Measurements from ENCODE around the gene POU2F2. TPM values are rescaled to one million over a fixed set of nuclear protein-coding genes. Genes with fewer than 3 reads are reported as not detected.

POU2F2 gene
- total RNA-seq, 4 donors from 2014 or later = 0.55 to 244 (median 0.71) TPM

DNA sequence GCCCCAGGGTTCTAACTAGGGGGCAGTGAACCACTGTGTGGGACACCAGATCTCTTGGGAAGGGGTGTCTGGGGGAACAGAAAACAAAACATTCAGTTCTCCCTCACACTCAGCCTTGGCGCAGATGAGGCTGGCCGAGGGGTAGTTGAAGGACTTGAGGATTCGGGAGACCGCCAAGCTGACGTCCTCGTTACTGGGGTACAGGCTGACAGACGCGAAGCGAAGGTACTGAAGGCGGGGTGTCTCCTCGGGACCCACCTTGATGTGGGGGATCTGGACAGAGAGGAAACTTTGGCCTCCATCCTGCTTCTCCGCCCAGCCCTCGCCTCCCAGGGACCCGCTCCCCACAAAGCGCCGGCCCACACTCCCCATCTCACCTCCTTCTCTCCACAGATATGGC is 69.9 kb downstream of the POU2F2 start:
- H3K27ac ChIP-seq = no peak overlapping the region
- TF ChIP-seq EP300 (IDR thresholded peaks at IDR 0.05) (no peak), POLR2A (IDR thresholded peaks at IDR 0.05) (no peak), POLR2AphosphoS5 (IDR thresholded peaks at IDR 0.05) (no peak)
- TF ChIP-seq, protein P1, sequence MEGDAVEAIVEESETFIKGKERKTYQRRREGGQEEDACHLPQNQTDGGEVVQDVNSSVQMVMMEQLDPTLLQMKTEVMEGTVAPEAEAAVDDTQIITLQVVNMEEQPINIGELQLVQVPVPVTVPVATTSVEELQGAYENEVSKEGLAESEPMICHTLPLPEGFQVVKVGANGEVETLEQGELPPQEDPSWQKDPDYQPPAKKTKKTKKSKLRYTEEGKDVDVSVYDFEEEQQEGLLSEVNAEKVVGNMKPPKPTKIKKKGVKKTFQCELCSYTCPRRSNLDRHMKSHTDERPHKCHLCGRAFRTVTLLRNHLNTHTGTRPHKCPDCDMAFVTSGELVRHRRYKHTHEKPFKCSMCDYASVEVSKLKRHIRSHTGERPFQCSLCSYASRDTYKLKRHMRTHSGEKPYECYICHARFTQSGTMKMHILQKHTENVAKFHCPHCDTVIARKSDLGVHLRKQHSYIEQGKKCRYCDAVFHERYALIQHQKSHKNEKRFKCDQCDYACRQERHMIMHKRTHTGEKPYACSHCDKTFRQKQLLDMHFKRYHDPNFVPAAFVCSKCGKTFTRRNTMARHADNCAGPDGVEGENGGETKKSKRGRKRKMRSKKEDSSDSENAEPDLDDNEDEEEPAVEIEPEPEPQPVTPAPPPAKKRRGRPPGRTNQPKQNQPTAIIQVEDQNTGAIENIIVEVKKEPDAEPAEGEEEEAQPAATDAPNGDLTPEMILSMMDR (IDR thresholded peaks at IDR 0.05) = no peak
- H3K4me1 ChIP-seq = peaks cover 4% of the 10 kb centered on the region
- no peak overlapping the region for H3K4me3 ChIP-seq
- 98% methylated on average over 16 of the region's 16 CpGs for WGBS
- H3K9me3 ChIP-seq = no peaks in the 10 kb centered on the region
- DNase-seq (ENCODE audit: low spot score in 2 of 2) = no peak
- no peaks in the 10 kb centered on the region for H3K36me3 ChIP-seq
- peaks cover 22% of the 10 kb centered on the region for H3K27me3 ChIP-seq

DNA sequence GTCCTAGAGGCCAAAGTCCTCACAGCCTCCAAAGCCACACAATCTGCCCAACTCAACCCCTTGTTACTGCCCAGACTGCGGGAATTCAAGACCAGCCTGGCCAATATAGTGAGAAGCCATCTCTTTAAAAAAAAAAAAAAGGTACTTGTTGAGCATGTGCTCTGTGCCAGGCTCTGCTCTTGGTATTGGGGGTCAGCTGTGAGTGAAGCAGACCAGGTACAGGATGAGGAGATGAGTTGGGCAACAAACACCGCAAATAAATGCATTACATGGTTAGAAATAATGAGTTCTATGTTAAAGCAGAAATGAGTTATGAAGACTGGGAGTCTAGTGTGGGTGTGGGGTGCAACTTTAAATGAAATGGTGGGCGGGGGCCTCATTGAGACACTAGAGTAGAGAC is 72.1 kb downstream of the POU2F2 start:
- DNase-seq (ENCODE audit: low spot score in 2 of 2) = no peak
- TF ChIP-seq POLR2AphosphoS5 (IDR thresholded peaks at IDR 0.05) (no peak), POLR2A (IDR thresholded peaks at IDR 0.05) (no peak), EP300 (IDR thresholded peaks at IDR 0.05) (no peak)
- TF ChIP-seq, protein P1 (IDR thresholded peaks at IDR 0.05) = no peak
- no peaks in the 10 kb centered on the region for H3K36me3 ChIP-seq

DNA sequence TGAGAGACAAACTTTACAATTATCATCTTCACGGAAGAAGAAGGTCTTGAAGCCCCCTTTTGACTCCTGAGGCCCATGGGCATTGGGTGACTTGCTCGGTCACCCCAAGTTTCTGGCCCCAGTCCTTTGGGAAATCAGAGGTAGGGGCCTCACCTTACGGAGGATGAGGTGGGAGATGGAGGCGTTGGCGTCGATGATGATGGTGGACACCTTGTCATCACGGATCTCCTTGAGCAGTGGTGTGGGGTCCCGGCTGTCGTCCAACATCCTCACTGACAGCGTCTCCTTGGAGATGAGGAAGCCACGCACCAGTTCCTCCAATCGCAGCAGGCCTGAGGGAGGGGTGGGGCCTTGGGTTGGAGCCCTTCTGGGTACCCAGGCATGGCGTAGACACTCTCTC is 73.0 kb downstream of the POU2F2 start:
- no peak for TF ChIP-seq POLR2AphosphoS5 (IDR thresholded peaks at IDR 0.05)
- no peak for TF ChIP-seq POLR2A (IDR thresholded peaks at IDR 0.05)
- TF ChIP-seq, protein P1 (IDR thresholded peaks at IDR 0.05) = no peak
- no peak for TF ChIP-seq EP300 (IDR thresholded peaks at IDR 0.05)
- Histone ChIP-seq H3K9me3 (no peaks in the 10 kb centered on the region), H3K4me3 (no peak overlapping the region), H3K27me3 (peaks cover 1% of the 10 kb centered on the region), H3K36me3 (no peaks in the 10 kb centered on the region), H3K27ac (no peak overlapping the region), H3K4me1 (peaks cover 5% of the 10 kb centered on the region)
- WGBS = 93% methylated on average over 11 of the region's 13 CpGs
- no peak for DNase-seq (ENCODE audit: low spot score in 2 of 2)

More for the DNA sequence above, 72.1 kb downstream of the POU2F2 start:
- H3K27ac ChIP-seq = no peak overlapping the region
- H3K9me3 ChIP-seq = no peaks in the 10 kb centered on the region
- H3K4me3 ChIP-seq = no peak overlapping the region
- H3K27me3 ChIP-seq = peaks cover 3% of the 10 kb centered on the region
- peaks cover 5% of the 10 kb centered on the region for H3K4me1 ChIP-seq
- WGBS = 95% methylated on average over 3 of the region's 3 CpGs

GRCh38 chr19:42057846-42058245 is 74.4 kb downstream of the POU2F2 start:
- Histone ChIP-seq H3K36me3 (no peaks in the 10 kb centered on the region), H3K9me3 (no peaks in the 10 kb centered on the region), H3K4me1 (peaks cover 12% of the 10 kb centered on the region), H3K4me3 (no peak overlapping the region), H3K27me3 (peaks cover 4% of the 10 kb centered on the region), H3K27ac (no peak overlapping the region)
- WGBS = 28% methylated on average over 7 of the region's 7 CpGs
- DNase-seq (ENCODE audit: low spot score in 2 of 2) = no peak
- TF ChIP-seq POLR2AphosphoS5 (IDR thresholded peaks at IDR 0.05) = no peak
- TF ChIP-seq, protein P1 (IDR thresholded peaks at IDR 0.05) = no peak
- TF ChIP-seq POLR2A (IDR thresholded peaks at IDR 0.05) = no peak
- no peak for TF ChIP-seq EP300 (IDR thresholded peaks at IDR 0.05)

- no peak for TF ChIP-seq POLR2A (IDR thresholded peaks at IDR 0.05)
- TF ChIP-seq POLR2AphosphoS5 (IDR thresholded peaks at IDR 0.05) = no peak
- TF ChIP-seq, protein P1 (IDR thresholded peaks at IDR 0.05) = no peak
- no peak for TF ChIP-seq EP300 (IDR thresholded peaks at IDR 0.05)
- no peak overlapping the region for H3K4me3 ChIP-seq
- no peaks in the 10 kb centered on the region for H3K9me3 ChIP-seq
- no peaks in the 10 kb centered on the region for H3K36me3 ChIP-seq
- H3K27ac ChIP-seq = no peak overlapping the region
- peaks cover 30% of the 10 kb centered on the region for H3K4me1 ChIP-seq
- DNase-seq (ENCODE audit: low spot score in 2 of 2) = no peak
- 86% methylated on average over 18 of the region's 18 CpGs for WGBS
- peaks cover 4% of the 10 kb centered on the region for H3K27me3 ChIP-seq
Observed at GRCh38 chr19:42054205-42054604, 78.0 kb downstream of the POU2F2 start.

Data from suprapubic skin (tissue), 4 donors.